GM18520 (cell line): ENCODE results near the gene IL4I1.
"Not testable (repeated sequence)": the region's sequence is repeated elsewhere in the genome, so short reads cannot be mapped to it uniquely, and the experiment has no call there.

Source experiments
- ATAC-seq: cut with Tn5 transposase; IDR thresholded peaks from one replicate; pipeline ENCODE4 v1.9.1; 2021; ENCODE audit not compliant: unreplicated experiment

The IL4I1 gene

GRCh38 chr19:49924881-49925210 is 28.2 kb upstream of the IL4I1 start:
- ATAC-seq: not testable (repeated sequence)

- no peak for ATAC-seq
Observed at GRCh38 chr19:49924004-49924880, 27.6 kb upstream of the IL4I1 start.

- ATAC-seq: no peak
Observed at GRCh38 chr19:49923055-49924003, 26.6 kb upstream of the IL4I1 start.

- no peak for ATAC-seq
Observed at GRCh38 chr19:49921871-49922795, 25.4 kb upstream of the IL4I1 start.

- ATAC-seq: no peak
Observed at GRCh38 chr19:49920624-49921363, 24.1 kb upstream of the IL4I1 start.

- ATAC-seq: no peak
Observed at GRCh38 chr19:49918089-49918488, 21.4 kb upstream of the IL4I1 start.

- ATAC-seq: no peak
Observed at GRCh38 chr19:49916839-49917733, 20.4 kb upstream of the IL4I1 start.

GRCh38 chr19:49915271-49915670 is 18.6 kb upstream of the IL4I1 start:
- no peak for ATAC-seq

GRCh38 chr19:49913720-49914119 is 17.0 kb upstream of the IL4I1 start:
- ATAC-seq: no peak

GRCh38 chr19:49912965-49913685 is 16.4 kb upstream of the IL4I1 start:
- no peak for ATAC-seq

GRCh38 chr19:49911381-49912145 is 14.9 kb upstream of the IL4I1 start:
- ATAC-seq: no peak

GRCh38 chr19:49910179-49910578 is 13.5 kb upstream of the IL4I1 start:
- ATAC-seq: no peak

GRCh38 chr19:49908480-49909420 is 12.1 kb upstream of the IL4I1 start:
- ATAC-seq: no peak

GRCh38 chr19:49907745-49908446 is 11.2 kb upstream of the IL4I1 start:
- ATAC-seq: no peak

GRCh38 chr19:49906879-49907564 is 10.3 kb upstream of the IL4I1 start:
- ATAC-seq: no peak
